Measurements from ENCODE around the gene STOX2.

STOX2 gene

GRCh38 chr4:183986971-183987946 lies 82.2 kb downstream of the STOX2 start:
- DNase-seq = peak; percentile 24

GRCh38 chr4:183987987-183988392 lies 82.9 kb downstream of the STOX2 start:
- DNase-seq = peak; percentile 54

- no peak for DNase-seq
Observed at GRCh38 chr4:183988874-183989273, 83.8 kb downstream of the STOX2 start.

- no peak for DNase-seq
Observed at GRCh38 chr4:183989461-183989860, 84.4 kb downstream of the STOX2 start.

GRCh38 chr4:183989931-183990330 lies 84.8 kb downstream of the STOX2 start:
- no peak for DNase-seq

GRCh38 chr4:183993676-183994075 lies 88.6 kb downstream of the STOX2 start:
- no peak for DNase-seq

GRCh38 chr4:183995570-183995969 lies 90.5 kb downstream of the STOX2 start:
- DNase-seq = no peak

- no peak for DNase-seq
Observed at GRCh38 chr4:183996868-183997267, 91.8 kb downstream of the STOX2 start.

GRCh38 chr4:183999435-183999834 lies 94.3 kb downstream of the STOX2 start:
- DNase-seq = no peak

- DNase-seq = no peak
Observed at GRCh38 chr4:184000457-184001396, 95.6 kb downstream of the STOX2 start.

- no peak for DNase-seq
Observed at GRCh38 chr4:184003433-184003832, 98.3 kb downstream of the STOX2 start.

- DNase-seq = no peak
Observed at GRCh38 chr4:184007891-184008290, 102.8 kb downstream of the STOX2 start.

GRCh38 chr4:184010696-184011095 lies 105.6 kb downstream of the STOX2 start:
- no peak for DNase-seq

GRCh38 chr4:184011826-184012380 lies 106.8 kb downstream of the STOX2 start:
- DNase-seq = no peak

GRCh38 chr4:184012937-184013336 lies 107.8 kb downstream of the STOX2 start:
- no peak for DNase-seq

GRCh38 chr4:184014301-184014700 lies 109.2 kb downstream of the STOX2 start:
- no peak for DNase-seq

GRCh38 chr4:184016759-184017668 lies 111.9 kb downstream of the STOX2 start:
- no peak for DNase-seq

GRCh38 chr4:184019076-184019475 lies 114.0 kb downstream of the STOX2 start:
- DNase-seq = no peak

GRCh38 chr4:184019667-184020623 lies 114.8 kb downstream of the STOX2 start:
- no peak for DNase-seq

- no peak for DNase-seq
Observed at GRCh38 chr4:184021389-184021788, 116.3 kb downstream of the STOX2 start.
